HUES64 (cell line): ENCODE results near the gene MEG3.

ENCODE experiments used
- H3K27ac ChIP-seq: 2 replicates; pipeline ENCODE4 v1.7.0; 2013; ENCODE audit warnings: low read depth, low read length, inconsistent platforms
- H3K27me3 ChIP-seq: 2 replicates; pipeline ENCODE4 v1.6.1; 2013; ENCODE audit warnings: mild to moderate bottlenecking, low read length; ENCODE audit not compliant: insufficient read depth
- H3K36me3 ChIP-seq: 2 replicates; pipeline ENCODE4 v1.6.1; 2013; ENCODE audit warnings: mild to moderate bottlenecking, low read length; ENCODE audit not compliant: insufficient read depth
- H3K4me1 ChIP-seq: 2 replicates; pipeline ENCODE4 v1.6.1; 2013; ENCODE audit warnings: mild to moderate bottlenecking, low read length, moderate library complexity; ENCODE audit not compliant: insufficient read depth
- H3K4me3 ChIP-seq: 2 replicates; pipeline ENCODE4 v1.5.1; 2013; ENCODE audit warnings: mild to moderate bottlenecking, low read length, moderate library complexity
- H3K9ac ChIP-seq: 2 replicates; pipeline ENCODE4 v1.6.1; 2013; ENCODE audit warnings: mild to moderate bottlenecking, low read depth, low read length
- H3K9me3 ChIP-seq: 2 replicates; pipeline ENCODE4 v1.6.1; 2013; ENCODE audit warnings: low read depth, low read length; ENCODE audit not compliant: insufficient read depth
- WGBS: fragments of 150-250, 120-280 bp; methylation state at CpG from one replicate; pipeline ENCODE4 v1.1.7; 2013; ENCODE audit warnings: missing lambda C conversion rate; 5-methylcytosine and 5-hydroxymethylcytosine counted together

The MEG3 gene

GRCh38 chr14:100872259-100873095 lies 46.6 kb downstream of the MEG3 start:
- Histone ChIP-seq H3K9me3 (no peaks in the 10 kb centered on the region), H3K4me1 (no peaks in the 10 kb centered on the region), H3K27ac (no peak overlapping the region), H3K27me3 (no peaks in the 10 kb centered on the region), H3K9ac (no peak overlapping the region), H3K36me3 (no peaks in the 10 kb centered on the region), H3K4me3 (no peak overlapping the region)
- WGBS: 89% methylated on average over 15 of the region's 15 CpGs

GRCh38 chr14:100873096-100873482 lies 47.2 kb downstream of the MEG3 start:
- Histone ChIP-seq H3K9me3 (no peaks in the 10 kb centered on the region), H3K36me3 (no peaks in the 10 kb centered on the region), H3K27ac (no peak overlapping the region), H3K27me3 (no peaks in the 10 kb centered on the region), H3K4me1 (no peaks in the 10 kb centered on the region), H3K9ac (no peak overlapping the region), H3K4me3 (no peak overlapping the region)
- 59% methylated on average over 3 of the region's 3 CpGs for WGBS

- no peaks in the 10 kb centered on the region for H3K36me3 ChIP-seq
Measured at GRCh38 chr14:100874051-100874410, 48.1 kb downstream of the MEG3 start.

GRCh38 chr14:100874411-100875091 lies 48.6 kb downstream of the MEG3 start:
- Histone ChIP-seq H3K4me3 (no peak overlapping the region), H3K27me3 (no peaks in the 10 kb centered on the region), H3K9me3 (no peaks in the 10 kb centered on the region), H3K36me3 (no peaks in the 10 kb centered on the region), H3K27ac (no peak overlapping the region), H3K9ac (no peak overlapping the region), H3K4me1 (no peaks in the 10 kb centered on the region)
- 89% methylated on average over 21 of the region's 21 CpGs for WGBS

More at GRCh38 chr14:100874051-100874410, 48.1 kb downstream of the MEG3 start:
- 96% methylated on average over 4 of the region's 4 CpGs for WGBS
- Histone ChIP-seq H3K9ac (no peak overlapping the region), H3K4me1 (no peaks in the 10 kb centered on the region), H3K4me3 (no peak overlapping the region), H3K27ac (no peak overlapping the region), H3K9me3 (no peaks in the 10 kb centered on the region), H3K27me3 (no peaks in the 10 kb centered on the region)

- 93% methylated on average over 6 of the region's 6 CpGs for WGBS
- no peak overlapping the region for H3K9ac ChIP-seq
Measured at GRCh38 chr14:100875126-100875525, 49.2 kb downstream of the MEG3 start.

GRCh38 chr14:100875861-100876590 lies 50.1 kb downstream of the MEG3 start:
- no peaks in the 10 kb centered on the region for H3K36me3 ChIP-seq
- no peaks in the 10 kb centered on the region for H3K4me1 ChIP-seq
- H3K27ac ChIP-seq: no peak overlapping the region
- no peaks in the 10 kb centered on the region for H3K27me3 ChIP-seq
- 85% methylated on average over 17 of the region's 17 CpGs for WGBS
- no peak overlapping the region for H3K9ac ChIP-seq
- H3K9me3 ChIP-seq: no peaks in the 10 kb centered on the region
- H3K4me3 ChIP-seq: no peak overlapping the region

More at GRCh38 chr14:100875126-100875525, 49.2 kb downstream of the MEG3 start:
- Histone ChIP-seq H3K27ac (no peak overlapping the region), H3K4me3 (no peak overlapping the region), H3K27me3 (no peaks in the 10 kb centered on the region), H3K9me3 (no peaks in the 10 kb centered on the region), H3K4me1 (no peaks in the 10 kb centered on the region), H3K36me3 (no peaks in the 10 kb centered on the region)

GRCh38 chr14:100878271-100879146 lies 52.6 kb downstream of the MEG3 start:
- Histone ChIP-seq H3K27me3 (no peaks in the 10 kb centered on the region), H3K9ac (no peak overlapping the region), H3K9me3 (no peaks in the 10 kb centered on the region), H3K36me3 (no peaks in the 10 kb centered on the region), H3K4me3 (no peak overlapping the region), H3K4me1 (no peaks in the 10 kb centered on the region), H3K27ac (no peak overlapping the region)
- 91% methylated on average over 9 of the region's 11 CpGs for WGBS

- WGBS: 90% methylated on average over 8 of the region's 8 CpGs
- H3K4me1 ChIP-seq: no peaks in the 10 kb centered on the region
- H3K27ac ChIP-seq: no peak overlapping the region
- no peak overlapping the region for H3K9ac ChIP-seq
- H3K36me3 ChIP-seq: no peaks in the 10 kb centered on the region
- no peaks in the 10 kb centered on the region for H3K27me3 ChIP-seq
- no peaks in the 10 kb centered on the region for H3K9me3 ChIP-seq
- H3K4me3 ChIP-seq: no peak overlapping the region
Measured at GRCh38 chr14:100879194-100879593, 53.3 kb downstream of the MEG3 start.

- Histone ChIP-seq H3K27ac (no peak overlapping the region), H3K27me3 (no peaks in the 10 kb centered on the region), H3K9me3 (no peaks in the 10 kb centered on the region), H3K36me3 (no peaks in the 10 kb centered on the region), H3K9ac (no peak overlapping the region), H3K4me3 (no peak overlapping the region), H3K4me1 (no peaks in the 10 kb centered on the region)
- WGBS: 94% methylated on average over 8 of the region's 8 CpGs
Measured at GRCh38 chr14:100879782-100880181, 53.9 kb downstream of the MEG3 start.

GRCh38 chr14:100880271-100881101 lies 54.6 kb downstream of the MEG3 start:
- no peaks in the 10 kb centered on the region for H3K4me1 ChIP-seq
- H3K36me3 ChIP-seq: no peaks in the 10 kb centered on the region
- H3K9me3 ChIP-seq: no peaks in the 10 kb centered on the region
- no peak overlapping the region for H3K9ac ChIP-seq
- no peak overlapping the region for H3K27ac ChIP-seq
- H3K4me3 ChIP-seq: no peak overlapping the region
- 95% methylated on average over 34 of the region's 34 CpGs for WGBS
- no peaks in the 10 kb centered on the region for H3K27me3 ChIP-seq
